Activated naive CD8-positive, alpha-beta T cell treated with anti-CD3 and anti-CD28 coated beads, Interleukin-2, amount 10 ng/mL, durations not matched to agents 7 days and 5 days (primary cell): Measurements from ENCODE around the gene CDC42EP1. TPM values are rescaled to one million over a fixed set of nuclear protein-coding genes. Genes with fewer than 3 reads are reported as not detected.
"Not testable (repeated sequence)": the region's sequence is repeated elsewhere in the genome, so short reads cannot be mapped to it uniquely, and the experiment has no call there.

Source experiments
- ATAC-seq: fragments of 150-1000 bp; cut with Tn5 transposase; one replicate; pipeline ENCODE4 v1.10.0; 2021; ENCODE audit warnings: low read depth, moderate library complexity
- POLR2A ChIA-PET: fragments of 350-600 bp; sonication (Branson Sonifier 250); formaldehyde crosslinking; loops from one replicate; lab custom pipeline; 2021; ENCODE audit warnings: antibody characterized with exemption; lab: Charles Lee
- DNase-seq: peaks from one replicate; pipeline ENCODE4 v3.0.0; 2021
- H3K27ac Mint-ChIP-seq: one replicate; pipeline ENCODE4 v1.8.0; 2022; ENCODE audit warnings: mild to moderate bottlenecking, mixed read lengths
- H3K27me3 Mint-ChIP-seq: one replicate; pipeline ENCODE4 v1.8.0; 2022; ENCODE audit warnings: mild to moderate bottlenecking, moderate library complexity, mixed read lengths
- H3K36me3 Mint-ChIP-seq: one replicate; pipeline ENCODE4 v1.8.0; 2021; ENCODE audit warnings: mild to moderate bottlenecking, mixed read lengths
- H3K4me1 Mint-ChIP-seq: one replicate; pipeline ENCODE4 v1.8.0; 2021; ENCODE audit warnings: mixed read lengths
- H3K4me3 Mint-ChIP-seq: one replicate; pipeline ENCODE4 v1.8.0; 2022; ENCODE audit warnings: mild to moderate bottlenecking, moderate library complexity, mixed read lengths
- H3K9me3 Mint-ChIP-seq: one replicate; pipeline ENCODE4 v1.8.0; 2021; ENCODE audit warnings: mixed read lengths
- total RNA-seq, 2 experiments: library from RNA; stranded (reverse); gene quantifications; one replicate each; pipeline ENCODE4 v1.2.3, GENCODE V29; 2021

The CDC42EP1 gene
- total RNA-seq, 2 experiments from 2014 or later = 0.31 TPM; not detected in 1

GRCh38 chr22:37607935-37608476 lies 47.7 kb downstream of the CDC42EP1 start:
- Mint-ChIP-seq H3K9me3 (no peaks in the 10 kb centered on the region), H3K27me3 (peaks cover 10% of the 10 kb centered on the region), H3K4me1 (peaks cover 50% of the 10 kb centered on the region), H3K36me3 (no peaks in the 10 kb centered on the region), H3K4me3 (peak overlapping the region; percentile 80), H3K27ac (peak overlapping the region; percentile 98)
- POLR2A ChIA-PET = interaction anchor here (0.5 to 4.5 kb wide), 23 partner anchors 16 to 727 kb away, joined by 3 to 51 read pairs (median 6); partner anchors contain the start of genes LGALS1, NOL12, PDXP and RAC2
- ATAC-seq = peak; percentile 6
- no peak for DNase-seq

DNA sequence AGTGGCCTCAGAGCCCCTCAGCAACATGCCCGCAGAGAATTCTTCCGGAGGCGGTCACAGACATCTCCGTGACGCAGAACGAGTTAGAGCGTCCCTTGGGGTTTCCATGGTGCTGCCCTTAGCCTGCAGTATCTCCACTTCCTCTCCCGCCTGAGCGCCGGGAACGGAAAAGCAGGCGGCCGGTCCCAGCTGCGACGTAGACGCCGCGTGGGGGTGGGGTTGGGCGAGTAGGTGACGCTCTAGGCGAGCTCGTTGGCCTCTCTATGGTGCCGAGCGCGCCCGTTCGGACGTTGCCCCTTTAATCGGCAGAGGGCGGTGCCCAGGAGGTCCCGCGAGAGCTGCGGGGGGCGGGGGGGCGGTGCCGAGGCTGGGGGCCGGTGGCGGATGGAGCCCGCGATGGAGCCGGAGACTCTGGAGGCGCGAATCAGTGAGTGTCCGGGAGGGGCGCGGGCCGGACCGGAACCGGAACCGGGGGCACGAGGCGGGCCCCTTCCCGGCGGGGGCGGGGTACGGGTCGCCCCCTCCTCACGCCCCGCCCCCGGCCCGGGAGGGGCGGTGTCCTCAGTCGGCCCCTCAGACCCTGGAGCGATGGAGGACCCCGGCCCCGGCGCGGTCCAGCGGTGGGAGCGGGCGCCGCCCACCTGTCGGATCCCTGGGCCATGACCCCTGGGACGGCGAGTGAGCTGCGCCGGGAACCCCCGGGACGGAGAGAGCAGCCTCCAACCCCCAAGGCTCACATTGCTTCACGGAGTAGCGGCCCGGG lies 48.4 kb downstream of the CDC42EP1 start, which contains the start of gene GGA1:
TSS of gene GGA1 (plus strand) at position 358 of the 763 bp plus-strand sequence. CDS start at position 385, 27 bp downstream.
- no peaks in the 10 kb centered on the region for H3K9me3 Mint-ChIP-seq
- H3K36me3 Mint-ChIP-seq = peaks cover 2% of the 10 kb centered on the region
- POLR2A ChIA-PET = interaction anchor here (0.6 to 4.5 kb wide), 26 partner anchors 10 to 386 kb away, joined by 3 to 51 read pairs (median 5); partner anchors contain the start of genes GCAT, LGALS1, NOL12 and PDXP
- H3K27me3 Mint-ChIP-seq = peaks cover 7% of the 10 kb centered on the region
- DNase-seq (peak; percentile 97), ATAC-seq (peak; percentile 81)
- H3K27ac Mint-ChIP-seq = peak within 1 kb of the TSS; percentile 98
- peaks cover 50% of the 10 kb centered on the region for H3K4me1 Mint-ChIP-seq
- H3K4me3 Mint-ChIP-seq = peak within 1 kb of the TSS; percentile 95

DNA sequence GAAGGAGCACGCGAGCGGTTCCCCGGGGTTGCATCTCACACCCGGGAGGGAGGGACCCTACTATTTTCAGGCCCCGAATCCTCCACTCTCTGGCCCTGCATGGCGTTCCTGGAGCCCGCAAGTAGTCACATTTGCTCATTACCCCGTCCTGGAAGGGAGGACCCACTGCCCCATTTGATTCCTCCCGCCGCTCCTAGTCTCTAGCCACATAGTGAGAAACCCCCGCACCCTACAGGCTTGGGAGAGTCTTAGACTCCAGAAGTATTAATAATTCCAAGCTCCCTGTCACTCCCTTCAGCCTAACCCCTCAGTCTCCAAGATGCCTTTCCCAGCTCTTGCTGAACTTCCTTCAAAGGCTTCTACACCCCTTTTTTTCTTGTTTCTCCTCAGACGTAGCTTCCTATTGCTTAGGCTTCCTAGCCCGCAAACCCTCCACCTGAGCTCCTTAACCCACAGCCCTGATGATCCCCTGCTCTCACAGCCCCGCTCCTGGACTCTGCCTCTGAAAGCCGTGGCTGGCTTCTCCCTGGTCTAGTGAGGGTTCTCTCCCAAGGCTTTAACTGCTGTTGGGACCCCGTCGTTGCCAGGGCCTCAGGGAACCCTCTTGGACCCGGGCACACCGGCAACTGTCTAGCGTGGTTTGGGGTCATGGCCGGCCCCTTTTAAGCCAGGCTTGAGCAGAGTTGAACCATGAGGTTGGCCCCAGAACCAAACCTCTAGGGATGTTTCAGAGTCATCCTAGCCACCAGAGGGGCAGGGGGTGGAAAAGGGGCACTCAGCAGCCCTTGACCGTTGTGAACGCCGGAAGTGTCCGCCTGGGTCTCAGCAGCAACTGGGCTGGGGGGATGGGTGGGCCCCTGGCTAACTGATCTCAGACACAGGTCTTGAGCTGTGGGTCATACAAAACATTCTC lies 49.2 kb downstream of the CDC42EP1 start:
- Mint-ChIP-seq H3K9me3 (no peaks in the 10 kb centered on the region), H3K27me3 (no peaks in the 10 kb centered on the region), H3K36me3 (peaks cover 2% of the 10 kb centered on the region), H3K4me1 (peaks cover 45% of the 10 kb centered on the region), H3K27ac (peak overlapping the region; percentile 95), H3K4me3 (peak overlapping the region; percentile 95)
- ATAC-seq (peak; percentile 5), DNase-seq (peak; percentile 47)
- POLR2A ChIA-PET = interaction anchor here (0.7 to 4.5 kb wide), 17 partner anchors 10 to 234 kb away, joined by 3 to 51 read pairs (median 6); partner anchors contain the start of genes GCAT, LGALS1, PDXP and SH3BP1

GRCh38 chr22:37610153-37610475 lies 49.8 kb downstream of the CDC42EP1 start:
- not testable (repeated sequence) for H3K9me3 Mint-ChIP-seq, ATAC-seq, H3K27me3 Mint-ChIP-seq, H3K36me3 Mint-ChIP-seq, DNase-seq
- POLR2A ChIA-PET = interaction anchor here (1.4 to 4.5 kb wide), 7 partner anchors 16 to 63 kb away, joined by 3 to 51 read pairs (median 18); partner anchors contain the start of genes PDXP and SH3BP1
- peak overlapping the region; percentile 95 for H3K27ac Mint-ChIP-seq
- H3K4me1 Mint-ChIP-seq = peaks cover 40% of the 10 kb centered on the region
- peak overlapping the region; percentile 95 for H3K4me3 Mint-ChIP-seq

- no peak overlapping the region for H3K27ac Mint-ChIP-seq
- H3K27me3 Mint-ChIP-seq = no peaks in the 10 kb centered on the region
- DNase-seq (no peak), ATAC-seq (no peak)
- peaks cover 5% of the 10 kb centered on the region for H3K36me3 Mint-ChIP-seq
- POLR2A ChIA-PET = interaction anchor here (0.6 to 4.5 kb wide), 8 partner anchors 16 to 62 kb away, joined by 3 to 51 read pairs (median 17); partner anchors contain the start of genes PDXP and SH3BP1
- H3K9me3 Mint-ChIP-seq = no peaks in the 10 kb centered on the region
- peaks cover 35% of the 10 kb centered on the region for H3K4me1 Mint-ChIP-seq
- peak overlapping the region; percentile 95 for H3K4me3 Mint-ChIP-seq
Measured at GRCh38 chr22:37610480-37611129, 50.3 kb downstream of the CDC42EP1 start.

GRCh38 chr22:37611207-37611606 lies 50.9 kb downstream of the CDC42EP1 start:
- Mint-ChIP-seq H3K4me3 (no peak overlapping the region), H3K9me3 (no peaks in the 10 kb centered on the region), H3K27ac (peak overlapping the region; percentile 21), H3K27me3 (no peaks in the 10 kb centered on the region), H3K4me1 (peaks cover 29% of the 10 kb centered on the region), H3K36me3 (peaks cover 5% of the 10 kb centered on the region)
- ATAC-seq (no peak), DNase-seq (no peak)
- POLR2A ChIA-PET = interaction anchor here (0.6 kb wide), 1 partner anchor 57 kb away, joined by 4 read pairs; no protein-coding TSS in a partner anchor

DNA sequence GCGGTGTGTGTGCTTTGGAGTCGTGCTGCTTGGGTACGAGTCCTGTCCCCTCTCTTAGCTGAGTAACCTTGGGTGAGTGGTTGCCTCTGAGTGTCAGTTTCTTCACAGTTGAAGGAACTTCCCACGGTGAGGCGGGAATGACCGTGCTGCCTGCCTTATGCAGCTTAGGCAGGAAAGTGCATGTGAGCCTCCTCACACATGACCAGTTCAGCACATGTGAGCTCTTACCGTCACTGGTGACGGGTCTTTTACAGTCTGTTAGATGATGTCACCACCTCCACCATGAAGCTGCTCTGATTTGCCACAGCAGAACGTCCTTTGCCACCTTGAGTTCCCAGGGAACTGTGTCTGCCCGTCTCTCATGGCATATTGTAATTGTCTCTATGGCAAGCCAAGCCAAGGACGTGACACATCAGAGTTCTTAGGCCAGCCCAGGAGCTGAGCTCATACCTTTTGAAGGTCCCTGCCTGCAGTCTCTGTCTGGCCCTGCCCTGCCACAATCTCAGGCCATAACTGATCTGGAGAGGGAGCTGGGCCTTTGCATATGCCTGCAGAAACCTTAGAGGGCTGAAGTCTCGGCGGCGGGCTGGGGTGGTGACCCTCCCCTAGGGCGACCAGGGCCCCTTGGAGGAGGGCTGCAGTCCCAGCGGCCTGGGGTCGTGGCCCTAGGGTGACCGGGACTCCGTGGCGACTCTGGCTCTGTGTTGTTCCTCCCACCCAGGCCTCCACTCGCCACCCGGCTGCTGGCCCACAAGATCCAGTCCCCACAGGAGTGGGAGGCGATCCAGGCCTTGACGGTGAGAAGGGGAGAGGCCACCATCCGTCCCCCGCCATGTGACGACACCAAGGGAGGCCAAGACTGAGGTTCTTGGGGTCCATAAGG lies 56.2 kb downstream of the CDC42EP1 start:
- Mint-ChIP-seq H3K36me3 (peaks cover 10% of the 10 kb centered on the region), H3K9me3 (no peaks in the 10 kb centered on the region), H3K27me3 (no peaks in the 10 kb centered on the region), H3K27ac (no peak overlapping the region), H3K4me1 (peaks cover 3% of the 10 kb centered on the region), H3K4me3 (no peak overlapping the region)
- ATAC-seq (no peak), DNase-seq (no peak)
- POLR2A ChIA-PET = interaction anchor here (1.1 to 1.5 kb wide), 3 partner anchors 11 to 26 kb away, joined by 4 to 7 read pairs (median 4); no protein-coding TSS in a partner anchor

DNA sequence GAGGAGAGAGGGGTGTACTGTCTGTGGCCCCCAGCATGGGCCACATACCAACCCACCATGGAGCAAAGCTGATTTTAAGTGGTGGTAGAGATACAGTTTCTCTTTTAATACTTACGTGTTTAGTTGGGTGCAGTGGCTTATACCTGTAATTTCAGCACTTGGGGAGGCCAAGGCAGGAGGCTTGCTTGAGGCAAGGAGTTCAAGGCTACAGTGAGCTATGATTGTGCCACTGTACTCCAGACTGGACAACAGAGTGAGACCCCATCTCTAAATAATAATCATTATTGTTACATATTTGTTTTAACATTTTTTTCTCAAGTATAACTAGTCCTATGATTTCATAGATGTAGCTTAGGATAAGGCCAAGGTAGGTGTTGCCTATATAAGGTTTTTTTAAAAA lies 57.2 kb downstream of the CDC42EP1 start:
- peaks cover 10% of the 10 kb centered on the region for H3K36me3 Mint-ChIP-seq

DNA sequence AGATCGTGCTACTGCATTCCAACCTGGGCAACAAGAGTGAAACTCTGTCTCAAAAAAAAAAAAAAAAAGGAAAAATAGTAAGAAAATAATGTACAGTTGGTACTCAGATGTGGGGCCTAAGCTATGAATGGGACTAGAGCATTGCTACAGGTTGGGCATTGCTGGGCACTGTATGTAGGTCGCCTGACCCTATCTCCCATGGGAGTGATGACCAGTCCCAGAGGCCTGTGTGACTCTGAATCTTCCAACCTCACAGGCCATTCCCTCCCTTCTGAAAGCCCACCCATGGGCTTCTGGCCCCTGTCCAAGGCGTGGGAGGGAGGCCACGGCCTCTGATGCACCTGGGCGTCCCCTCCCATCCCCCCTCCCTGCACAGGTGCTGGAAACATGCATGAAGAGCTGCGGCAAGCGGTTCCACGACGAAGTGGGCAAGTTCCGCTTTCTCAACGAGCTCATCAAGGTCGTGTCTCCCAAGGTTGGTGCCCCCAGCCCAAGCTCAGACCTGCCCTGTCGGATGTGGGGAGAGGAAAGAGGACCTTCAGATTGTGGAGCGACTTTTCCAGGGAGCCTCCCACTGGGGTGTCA lies 57.9 kb downstream of the CDC42EP1 start:
- Mint-ChIP-seq H3K4me3 (no peak overlapping the region), H3K27me3 (no peaks in the 10 kb centered on the region), H3K9me3 (no peaks in the 10 kb centered on the region), H3K36me3 (peaks cover 10% of the 10 kb centered on the region), H3K27ac (no peak overlapping the region), H3K4me1 (no peaks in the 10 kb centered on the region)
- no peak for DNase-seq
- POLR2A ChIA-PET = interaction anchor here (0.8 kb wide), 1 partner anchor 57 kb away, joined by 3 read pairs; no protein-coding TSS in a partner anchor
- ATAC-seq = no peak

More for the DNA sequence above, 57.2 kb downstream of the CDC42EP1 start:
- no peaks in the 10 kb centered on the region for H3K9me3 Mint-ChIP-seq
- ATAC-seq (no peak), DNase-seq (no peak)
- no peak overlapping the region for H3K4me3 Mint-ChIP-seq
- POLR2A ChIA-PET = interaction anchor here (0.8 to 1.5 kb wide), 2 partner anchors 25 to 57 kb away, joined by 3 to 7 read pairs; no protein-coding TSS in a partner anchor
- peaks cover 3% of the 10 kb centered on the region for H3K4me1 Mint-ChIP-seq
- no peak overlapping the region for H3K27ac Mint-ChIP-seq
- H3K27me3 Mint-ChIP-seq = no peaks in the 10 kb centered on the region

GRCh38 chr22:37618674-37619073 lies 58.4 kb downstream of the CDC42EP1 start:
- H3K9me3 Mint-ChIP-seq = no peaks in the 10 kb centered on the region
- POLR2A ChIA-PET = interaction anchor here (1.3 kb wide), 1 partner anchor 9 kb away, joined by 3 read pairs; no protein-coding TSS in a partner anchor

More at GRCh38 chr22:37618674-37619073, 58.4 kb downstream of the CDC42EP1 start:
- H3K27ac Mint-ChIP-seq = no peak overlapping the region
- no peak for DNase-seq
- H3K27me3 Mint-ChIP-seq = no peaks in the 10 kb centered on the region
- no peak for ATAC-seq
- H3K4me3 Mint-ChIP-seq = no peak overlapping the region
- peaks cover under 1% of the 10 kb centered on the region for H3K4me1 Mint-ChIP-seq
- peaks cover 9% of the 10 kb centered on the region for H3K36me3 Mint-ChIP-seq
